ENCODE measurements around the gene KIF5B. TPM values are rescaled to one million over a fixed set of nuclear protein-coding genes. Genes with fewer than 3 reads are reported as not detected.

The KIF5B gene
- total and polyA plus RNA-seq, 2 of the 8 experiments (the other 6 are each of a cell fraction or from before 2014, with no cell fraction given), result 9.8 to 68.4 TPM

- H3K23ac ChIP-seq (ENCODE audit: insufficient read length), result no peak overlapping the region
- H4K8ac ChIP-seq (ENCODE audit: extremely low read depth, insufficient read depth, low read length), result no peak overlapping the region
- no peaks in the 10 kb centered on the region for H3K79me1 ChIP-seq (ENCODE audit: low read depth, low read length)
- no peak overlapping the region for H4K91ac ChIP-seq (replicated peaks; ENCODE audit: insufficient read length, low read length)
- H3K18ac ChIP-seq (ENCODE audit: extremely low read depth, low read length), result no peak overlapping the region
- no peak overlapping the region for H3K56ac ChIP-seq (replicated peaks; ENCODE audit: insufficient read length, low read depth, low read length)
- H2BK5ac ChIP-seq (ENCODE audit: low read depth, low read length), result no peak overlapping the region
- ChIA-PET CTCF (ENCODE audit: partially characterized antibody) (interaction anchor here (0.6 to 1.5 kb wide), 3 partner anchors 31 to 176 kb away, joined by 3 to 9 read pairs (median 5); no protein-coding TSS in a partner anchor), POLR2A (ENCODE audit: partially characterized antibody) (interaction anchor here (1.0 kb wide), 1 partner anchor 11 kb away, joined by 3 read pairs; no protein-coding TSS in a partner anchor)
- H4K20me1 ChIP-seq (replicated peaks in 1 of 2; ENCODE audit: control insufficient read depth in 1 of 2, insufficient read depth in 2 of 2, low read length in 2 of 2), result peaks cover under 1 to 2% of the 10 kb centered on the region in 2 experiments
- H3K4me1 ChIP-seq (replicated peaks in 1 of 4; ENCODE audit: control insufficient read depth in 3 of 4, insufficient read depth in 4 of 4, low read length in 3 of 4), result no peaks in the 10 kb centered on the region
- no peak overlapping the region for H3K9ac ChIP-seq (replicated peaks in 1 of 4; ENCODE audit: extremely low read depth in 1 of 4, low read depth in 3 of 4, low read length in 3 of 4)
- DNase-seq (ENCODE audit: low read depth in 1 of 2, low spot score in 2 of 2) (no peak), FAIRE-seq (peak; percentile 36)
- no peak overlapping the region for H2AK5ac ChIP-seq (ENCODE audit: low read depth, low read length)
- peaks cover 3 to 27% of the 10 kb centered on the region in 2 experiments; a peak in 2 of 4 replicates for H3K79me2 ChIP-seq (ENCODE audit: control insufficient read depth in 1 of 2, insufficient read depth in 2 of 2, low read length in 2 of 2)
- H3K4me2 ChIP-seq (ENCODE audit: insufficient read depth in 1 of 2, low read depth in 2 of 2, low read length in 2 of 2), result no peak overlapping the region
- no peak overlapping the region for H3K4me3 ChIP-seq (ENCODE audit: extremely low read depth in 1 of 4, insufficient read depth in 2 of 4, low read depth in 3 of 4, low read length in 4 of 4)
- H2BK20ac ChIP-seq (ENCODE audit: low read length), result no peak overlapping the region
- H3K27me3 ChIP-seq (replicated peaks in 1 of 4; ENCODE audit: control insufficient read depth in 3 of 4, extremely low read depth in 1 of 4, insufficient read depth in 3 of 4, low read length in 3 of 4), result no peaks in the 10 kb centered on the region
- no peak overlapping the region for H3K27ac ChIP-seq (ENCODE audit: low read depth, low read length)
- no peaks in the 10 kb centered on the region for H3K23me2 ChIP-seq (ENCODE audit: low read depth, low read length)
- H2AFZ ChIP-seq (ENCODE audit: low read length), result no peak overlapping the region
- 87% methylated on average over 1 of the region's 1 CpG; no CpG with 5 or more reads in 1 of the 2 experiments for WGBS, 2 experiments (ENCODE audit: extremely low coverage in 1 of 2, insufficient coverage in 1 of 2, insufficient read length in 1 of 2, insufficient replicate concordance in 2 of 2, low coverage in 1 of 2, low lambda C conversion rate in 2 of 2, missing lambda C conversion rate in 1 of 2)
- peaks cover 23 to 95% (median 62%) of the 10 kb centered on the region in 4 experiments for H3K36me3 ChIP-seq (ENCODE audit: control insufficient read depth in 2 of 4, insufficient read depth in 4 of 4, low read length in 3 of 4)
- no peak overlapping the region for H2BK12ac ChIP-seq (ENCODE audit: low read depth, low read length)
- no peaks in the 10 kb centered on the region for H3K9me3 ChIP-seq (ENCODE audit: insufficient read depth in 2 of 2, low read depth in 1 of 2, low read length in 1 of 2)
- no peak overlapping the region for H4K5ac ChIP-seq (ENCODE audit: insufficient read length, low read depth, low read length)
- H2BK15ac ChIP-seq (ENCODE audit: low read length), result no peak overlapping the region
- no peak overlapping the region for H3K14ac ChIP-seq (ENCODE audit: insufficient read length)
- no peak overlapping the region for H2BK120ac ChIP-seq (replicated peaks; ENCODE audit: low read depth, low read length)
- no peak overlapping the region for H3K4ac ChIP-seq (replicated peaks; ENCODE audit: insufficient read length, low read depth, low read length)
- TF ChIP-seq HDAC6 (IDR thresholded peaks at IDR 0.05; ENCODE audit: low read depth, low read length), result no peak
- TF ChIP-seq CREB1 (IDR thresholded peaks at IDR 0.05), result no peak
- no peak for TF ChIP-seq ATF3 (IDR thresholded peaks at IDR 0.05; ENCODE audit: insufficient read depth, low read depth, low read length)
- TF ChIP-seq PHF8 (conservative IDR thresholded peaks at IDR 0.05; ENCODE audit: low read depth, low read length), result no peak
- TF ChIP-seq GABPA (IDR thresholded peaks at IDR 0.05; ENCODE audit: borderline replicate concordance, insufficient read depth, low read length), result no peak
- TF ChIP-seq RFX5 (IDR thresholded peaks at IDR 0.05; ENCODE audit: borderline replicate concordance, low read depth, low read length), result no peak
- no peak for TF ChIP-seq GTF2F1 (IDR thresholded peaks at IDR 0.05; ENCODE audit: borderline replicate concordance, low read depth, low read length)
- TF ChIP-seq JUND (IDR thresholded peaks at IDR 0.05; ENCODE audit: low read length), result no peak
- no peak for TF ChIP-seq CTBP2 (IDR thresholded peaks at IDR 0.05; ENCODE audit: borderline replicate concordance, insufficient read depth, insufficient read length, low read length)
- TF ChIP-seq NRF1 (IDR thresholded peaks at IDR 0.05; ENCODE audit: low read depth, low read length), result no peak
- no peak for TF ChIP-seq KDM5A (IDR thresholded peaks at IDR 0.05; ENCODE audit: low read length)
- no peak for TF ChIP-seq SUZ12 (IDR thresholded peaks at IDR 0.05; ENCODE audit: low read length)
- TF ChIP-seq, protein P1, sequence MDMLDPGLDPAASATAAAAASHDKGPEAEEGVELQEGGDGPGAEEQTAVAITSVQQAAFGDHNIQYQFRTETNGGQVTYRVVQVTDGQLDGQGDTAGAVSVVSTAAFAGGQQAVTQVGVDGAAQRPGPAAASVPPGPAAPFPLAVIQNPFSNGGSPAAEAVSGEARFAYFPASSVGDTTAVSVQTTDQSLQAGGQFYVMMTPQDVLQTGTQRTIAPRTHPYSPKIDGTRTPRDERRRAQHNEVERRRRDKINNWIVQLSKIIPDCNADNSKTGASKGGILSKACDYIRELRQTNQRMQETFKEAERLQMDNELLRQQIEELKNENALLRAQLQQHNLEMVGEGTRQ (IDR thresholded peaks at IDR 0.05; ENCODE audit: low read length), result no peak
Measured at GRCh38 chr10:32035038-32035437, 21.2 kb downstream of the KIF5B start.
